GM18520 (cell line): ENCODE results near the gene EXPH5.

Experiments
- ATAC-seq: cut with Tn5 transposase; IDR thresholded peaks from one replicate; pipeline ENCODE4 v1.9.1; 2021; ENCODE audit not compliant: unreplicated experiment

EXPH5 gene

GRCh38 chr11:108568195-108568858, 25.2 kb downstream of the EXPH5 start:
- no peak for ATAC-seq

GRCh38 chr11:108565653-108566052, 27.9 kb downstream of the EXPH5 start:
- ATAC-seq, result no peak

GRCh38 chr11:108562746-108563581, 30.6 kb downstream of the EXPH5 start:
- no peak for ATAC-seq

GRCh38 chr11:108561535-108561991, 32.0 kb downstream of the EXPH5 start:
- no peak for ATAC-seq

GRCh38 chr11:108559904-108560303, 33.7 kb downstream of the EXPH5 start:
- ATAC-seq, result no peak

GRCh38 chr11:108559340-108559739, 34.2 kb downstream of the EXPH5 start:
- ATAC-seq, result no peak

GRCh38 chr11:108558222-108558621, 35.3 kb downstream of the EXPH5 start:
- peak; percentile 90 for ATAC-seq

GRCh38 chr11:108556019-108556418, 37.5 kb downstream of the EXPH5 start:
- ATAC-seq, result no peak

- no peak for ATAC-seq
Measured at GRCh38 chr11:108551651-108552462, 41.7 kb downstream of the EXPH5 start.

GRCh38 chr11:108549319-108549885, 44.2 kb downstream of the EXPH5 start:
- ATAC-seq, result no peak

- no peak for ATAC-seq
Measured at GRCh38 chr11:108545909-108546501, 47.6 kb downstream of the EXPH5 start.

GRCh38 chr11:108543316-108543964, 50.1 kb downstream of the EXPH5 start:
- ATAC-seq, result no peak

GRCh38 chr11:108541531-108541930, 52.0 kb downstream of the EXPH5 start:
- no peak for ATAC-seq

- no peak for ATAC-seq
Measured at GRCh38 chr11:108538502-108538901, 55.1 kb downstream of the EXPH5 start.

- no peak for ATAC-seq
Measured at GRCh38 chr11:108538022-108538424, 55.5 kb downstream of the EXPH5 start.

GRCh38 chr11:108536783-108537182, 56.8 kb downstream of the EXPH5 start:
- no peak for ATAC-seq

GRCh38 chr11:108535384-108535955, 58.1 kb downstream of the EXPH5 start:
- no peak for ATAC-seq

GRCh38 chr11:108534274-108534882, 59.2 kb downstream of the EXPH5 start:
- ATAC-seq, result no peak

GRCh38 chr11:108530426-108530825, 63.1 kb downstream of the EXPH5 start:
- ATAC-seq, result no peak
